ENCODE results near the gene GNG12.

GNG12 gene

GRCh38 chr1:67777440-67777839, 55.8 kb downstream of the GNG12 start:
- DNase-seq, result no peak

GRCh38 chr1:67777016-67777415, 56.3 kb downstream of the GNG12 start:
- no peak for DNase-seq

- DNase-seq, result no peak
These were observed 59.8 kb downstream of the GNG12 start for GRCh38 chr1:67773462-67773861.

GRCh38 chr1:67771749-67772148, 61.5 kb downstream of the GNG12 start:
- DNase-seq, result no peak

- no peak for DNase-seq
These were observed 62.1 kb downstream of the GNG12 start for GRCh38 chr1:67771152-67771551.

- no peak for DNase-seq
These were observed 63.5 kb downstream of the GNG12 start for GRCh38 chr1:67769633-67770256.

GRCh38 chr1:67768480-67768879, 64.8 kb downstream of the GNG12 start:
- DNase-seq, result no peak

GRCh38 chr1:67767103-67767782, 66.0 kb downstream of the GNG12 start:
- DNase-seq, result no peak

- peak; percentile 42 for DNase-seq
These were observed 66.9 kb downstream of the GNG12 start for GRCh38 chr1:67766141-67766978.

GRCh38 chr1:67764633-67765032, 68.6 kb downstream of the GNG12 start:
- DNase-seq, result no peak

- DNase-seq, result no peak
These were observed 71.5 kb downstream of the GNG12 start for GRCh38 chr1:67761730-67762129.

GRCh38 chr1:67761091-67761490, 72.2 kb downstream of the GNG12 start:
- no peak for DNase-seq

- peak; percentile 57 for DNase-seq
These were observed 73.0 kb downstream of the GNG12 start for GRCh38 chr1:67760030-67760821.

- no peak for DNase-seq
These were observed 73.6 kb downstream of the GNG12 start for GRCh38 chr1:67759692-67760029.

- DNase-seq, result no peak
These were observed 74.2 kb downstream of the GNG12 start for GRCh38 chr1:67759066-67759465.

- no peak for DNase-seq
These were observed 77.6 kb downstream of the GNG12 start for GRCh38 chr1:67755619-67756018.

- no peak for DNase-seq
These were observed 78.1 kb downstream of the GNG12 start for GRCh38 chr1:67755160-67755559.

GRCh38 chr1:67754526-67754920, 78.7 kb downstream of the GNG12 start:
- no peak for DNase-seq

- no peak for DNase-seq
These were observed 79.3 kb downstream of the GNG12 start for GRCh38 chr1:67753776-67754525.

GRCh38 chr1:67752306-67752705, 81.0 kb downstream of the GNG12 start:
- no peak for DNase-seq

GRCh38 chr1:67750691-67751054, 82.6 kb downstream of the GNG12 start:
- no peak for DNase-seq

GRCh38 chr1:67749844-67750690, 83.2 kb downstream of the GNG12 start:
- no peak for DNase-seq
